GM12878 (cell line): Measurements from ENCODE around the gene MEOX1. TPM values are rescaled to one million over a fixed set of nuclear protein-coding genes. Genes with fewer than 3 reads are reported as not detected.
A peak's percentile ranks its signal among the peaks of the same experiment; 100 is the strongest.

Source experiments
- ATAC-seq: fragments of 200-7000 bp; cut with Tn5 transposase; 3 replicates; pipeline ENCODE4 v1.9.1; 2020; ENCODE audit warnings: mild to moderate bottlenecking, moderate library complexity
- BruUV-seq: library from RNA; stranded (reverse); fragments of 400-500 nt; replicated peaks from 2 replicates; lab custom pipeline; 2021; lab: Mats Ljungman, UMichigan
- CTCF ChIA-PET: fragments of 300-600 bp; sonication (Branson Sonifier 250); formaldehyde crosslinking; extraction: SDS; loops from one replicate; lab custom pipeline; 2021; ENCODE audit warnings: inconsistent platforms; lab: Yijun Ruan, JAX
- POLR2A ChIA-PET: fragments of 350-600 bp; formaldehyde crosslinking; extraction: SDS; loops from one replicate; lab custom pipeline; 2021; ENCODE audit warnings: inconsistent platforms; lab: Charles Lee
- RAD21 ChIA-PET: fragments of 300-600 bp; sonication (Branson Sonifier 250); formaldehyde crosslinking; loops from one replicate; lab custom pipeline; 2023; ENCODE audit warnings: antibody characterized with exemption; ENCODE audit not compliant: unreplicated experiment; lab: Charles Lee
- SMC1A ChIA-PET: fragments of 300-600 bp; sonication (Branson Sonifier 250); formaldehyde crosslinking; loops from one replicate; lab custom pipeline; 2023; ENCODE audit not compliant: unreplicated experiment, uncharacterized antibody; lab: Charles Lee
- DNase-seq: peaks from one replicate; pipeline ENCODE4 v3.0.0-alpha.2; 2011; ENCODE audit warnings: low read depth, low spot score
- FAIRE-seq: peaks from 3 replicates; lab custom pipeline; 2011; peaks lifted over from hg19 to GRCh38; lab: Jason Lieb, UNC
- H2AFZ ChIP-seq: 2 replicates; pipeline ENCODE4 v1.6.0; 2011; ENCODE audit warnings: low read depth, low read length, control low read depth; ENCODE audit not compliant: control insufficient read depth
- H3K27ac ChIP-seq: 2 replicates; pipeline ENCODE4 v1.5.1; 2011; ENCODE audit warnings: control low read depth; ENCODE audit not compliant: control insufficient read depth, insufficient read depth
- H3K27me3 ChIP-seq, 2 experiments: replicated peaks in 1 of 2; 2 replicates each; pipeline versions ENCODE4 v1.6.0 to v1.6.1; 2011; ENCODE audit warnings: low read length in 1 of 2; ENCODE audit not compliant: control insufficient read depth in 2 of 2, insufficient read depth in 2 of 2
- H3K36me3 ChIP-seq, 2 experiments: 2 replicates each; pipeline ENCODE4 v1.5.1; 2011; ENCODE audit warnings: low read length in 1 of 2; ENCODE audit not compliant: control insufficient read depth in 2 of 2, insufficient read depth in 2 of 2
- H3K4me1 ChIP-seq: 2 replicates; pipeline ENCODE4 v1.6.1; 2011; ENCODE audit warnings: mild to moderate bottlenecking, low read length, moderate library complexity, mixed read lengths; ENCODE audit not compliant: control insufficient read depth, insufficient read depth
- H3K4me2 ChIP-seq: 2 replicates; pipeline ENCODE4 v1.6.0; 2011; ENCODE audit warnings: control low read depth; ENCODE audit not compliant: control insufficient read depth, insufficient read depth
- H3K4me3 ChIP-seq: fragments of 200-600 bp; sonication (generic); 2 replicates; pipeline ENCODE4 v1.5.1; 2016
- H3K79me2 ChIP-seq: 2 replicates; pipeline ENCODE4 v1.6.0; 2011; ENCODE audit warnings: low read length; ENCODE audit not compliant: control insufficient read depth, insufficient read depth
- H3K9ac ChIP-seq: 2 replicates; pipeline ENCODE4 v1.8.0; 2011; ENCODE audit warnings: low read length, control low read depth, mixed read lengths; ENCODE audit not compliant: control insufficient read depth, insufficient read depth
- H3K9me3 ChIP-seq: replicated peaks from 3 replicates; pipeline ENCODE4 v1.5.1; 2011; ENCODE audit warnings: mild to moderate bottlenecking, low read length; ENCODE audit not compliant: control insufficient read depth, insufficient read depth
- H4K20me1 ChIP-seq: 2 replicates; pipeline ENCODE4 v1.6.0; 2011; ENCODE audit not compliant: control insufficient read depth, insufficient read depth
- CBFB ChIP-seq: IDR thresholded peaks from 2 replicates; pipeline ENCODE4 v1.6.1; 2016; ENCODE audit warnings: antibody characterized with exemption, low read depth
- CEBPZ ChIP-seq: fragments of 150-350 bp; IDR thresholded peaks from 2 replicates; pipeline ENCODE4 v1.6.1; 2016; ENCODE audit warnings: low read depth, low read length
- DPF2 ChIP-seq: fragments of 450-650 bp; IDR thresholded peaks from 2 replicates; pipeline ENCODE4 v1.6.1; 2017; ENCODE audit warnings: mild to moderate bottlenecking
- HDAC2 ChIP-seq: fragments of 200-600 bp; sonication (generic); IDR thresholded peaks from 2 replicates; pipeline ENCODE4 v1.6.1; 2017
- KDM1A ChIP-seq: fragments of 200-600 bp; sonication (generic); IDR thresholded peaks from 2 replicates; pipeline ENCODE4 v1.6.1; 2016; ENCODE audit warnings: borderline replicate concordance
- MLLT1 ChIP-seq: fragments of 450-650 bp; IDR thresholded peaks from 2 replicates; pipeline ENCODE4 v1.6.1; 2016; ENCODE audit warnings: mild to moderate bottlenecking
- MYB ChIP-seq: fragments of 150-350 bp; IDR thresholded peaks from 2 replicates; pipeline ENCODE4 v1.6.1; 2014; ENCODE audit warnings: mild to moderate bottlenecking, low read depth, low read length, borderline replicate concordance
- NFYB ChIP-seq: IDR thresholded peaks from 2 replicates; pipeline ENCODE4 v1.6.1; 2011; ENCODE audit warnings: low read depth, mild to moderate bottlenecking, low read length, improper control_type of control experiment, moderate library complexity; ENCODE audit not compliant: insufficient read depth
- NR2C2 ChIP-seq: IDR thresholded peaks from 2 replicates; pipeline ENCODE4 v1.6.1; 2011; ENCODE audit warnings: borderline replicate concordance, low read depth; ENCODE audit not compliant: control insufficient read depth, insufficient read length
- NRF1 ChIP-seq: conservative IDR thresholded peaks from 2 replicates; pipeline ENCODE4 v1.6.1; 2011; ENCODE audit warnings: mild to moderate bottlenecking, low read depth, low read length, improper control_type of control experiment
- POLR2A ChIP-seq: IDR thresholded peaks from 2 replicates; pipeline ENCODE4 v1.6.1; 2011; ENCODE audit warnings: low read depth, mild to moderate bottlenecking, low read length
- POLR2AphosphoS2 ChIP-seq: IDR thresholded peaks from 2 replicates; pipeline ENCODE4 v1.6.1; 2011; ENCODE audit warnings: low read depth, mild to moderate bottlenecking, low read length, improper control_type of control experiment, moderate library complexity
- POU2F2 ChIP-seq: IDR thresholded peaks from 3 replicates; pipeline ENCODE4 v1.6.1; 2011; ENCODE audit warnings: low read depth, mild to moderate bottlenecking, low read length, borderline replicate concordance
- PRDM15 ChIP-seq: fragments of 450-650 bp; formaldehyde crosslinking; IDR thresholded peaks from 2 replicates; pipeline ENCODE4 v1.4.0; 2020; ENCODE audit warnings: mild to moderate bottlenecking, moderate library complexity
- RUNX3 ChIP-seq: IDR thresholded peaks from 2 replicates; pipeline ENCODE4 v1.6.1; 2012; ENCODE audit warnings: low read length, inconsistent platforms
- SREBF1 ChIP-seq: IDR thresholded peaks from 2 replicates; pipeline ENCODE4 v1.6.1; 2012; ENCODE audit warnings: mild to moderate bottlenecking, low read length
- ZNF24 ChIP-seq: fragments of 450-650 bp; IDR thresholded peaks from 2 replicates; pipeline ENCODE4 v1.6.1; 2017; ENCODE audit warnings: antibody characterized with exemption, mild to moderate bottlenecking
- WGBS: methylation state at CpG from one replicate; pipeline ENCODE4 v1.1.6; 2016; ENCODE audit warnings: low lambda C conversion rate; ENCODE audit not compliant: insufficient replicate concordance, insufficient coverage; ENCODE audit errors: missing lambda C conversion rate; 5-methylcytosine and 5-hydroxymethylcytosine counted together
- in situ Hi-C: fragments of 300-500 bp; cut with MboI; formaldehyde crosslinking; loops from 9 replicates; pipeline ENCODE4 v1.14.3; 2018; ENCODE audit warnings: mixed read lengths
- intact Hi-C: fragments of 100-400 bp; cut with micrococcal nuclease; formaldehyde crosslinking; loops from one replicate; pipeline ENCODE4 v1.14.2; 2022; ENCODE audit not compliant: unreplicated experiment
- polyA plus RNA-seq, 11 experiments: library from polyadenylated mRNA; depleted of rRNA in 4 of 11; unstranded in 6 of 11; stranded (reverse) in 5 of 11; fragments of >200 nt; fragmentation: Nextera tagmentation in 4 of 11; fragmentation: Illumina TruSeq in 1 of 11; extraction: Ambion mirVana in 4 of 11; extraction: Trizol in 1 of 11; gene quantifications; 1 replicate in 1 of 11; 2 replicates in 10 of 11; pipeline versions ENCODE4 v1.2.1 to v1.2.3, GENCODE V29; 2011 to 2016; ENCODE audit warnings: inconsistent platforms in 2 of 11, missing spikeins in 2 of 11, low read depth in 1 of 11
- total RNA-seq, 4 experiments: library from RNA; depleted of rRNA in 3 of 4; stranded (reverse); fragments of >200 nt in 3 of 4; fragmentation: Illumina TruSeq in 1 of 4; extraction: Trizol in 1 of 4; gene quantifications; 2 replicates each; pipeline versions ENCODE4 v1.2.1 to v1.2.3, GENCODE V29; 2013 to 2021

Gene MEOX1
- total and polyA plus RNA-seq, 10 of the 15 experiments (the other 5 are each of a cell fraction or from before 2014, with no cell fraction given): 0.19 to 9.4 (median 0.46) TPM

- no peak for FAIRE-seq
- ATAC-seq: peak; percentile 12; the same call in 2 of the 3 replicates
- Histone ChIP-seq H3K27ac (peak overlapping the region; percentile 42; the same call in 1 of the 2 replicates), H2AFZ (peak overlapping the region; percentile 8; the same call in 1 of the 2 replicates), H3K4me1 (peaks cover 8% of the 10 kb centered on the region), H3K4me3 (peak overlapping the region; percentile 7; the same call in 1 of the 2 replicates), H3K79me2 (peaks cover 15% of the 10 kb centered on the region), H3K9me3 (no peaks in the 10 kb centered on the region), H3K36me3 (no peaks in the 10 kb centered on the region), H4K20me1 (no peaks in the 10 kb centered on the region), H3K4me2 (peak overlapping the region; percentile 35; the same call in 1 of the 2 replicates), H3K9ac (no peak overlapping the region), H3K27me3 (no peaks in the 10 kb centered on the region)
- ChIA-PET RAD21 (interaction anchor here (0.8 to 1.9 kb wide), 6 partner anchors 14 to 82 kb away, joined by 3 to 10 read pairs (median 4); no protein-coding TSS in a partner anchor), SMC1A (interaction anchor here (0.7 to 9.4 kb wide), 7 partner anchors 8 to 170 kb away, joined by 3 to 98 read pairs (median 3); no protein-coding TSS in a partner anchor), CTCF (interaction anchor here (0.8 to 5.5 kb wide), 6 partner anchors 16 to 79 kb away, joined by 3 to 55 read pairs (median 4); no protein-coding TSS in a partner anchor), POLR2A (interaction anchor here (1.3 kb wide), 1 partner anchor 18 kb away, joined by 3 read pairs; no protein-coding TSS in a partner anchor)
- 3% methylated on average over 5 of the region's 5 CpGs for WGBS
- DNase-seq: no peak
- in situ Hi-C loops (loop anchor here (25.0 kb wide), 1 partner anchor 443 kb away; the partner anchor contains the start of gene TMEM106A), intact Hi-C loops (no loop called here)
- no TSS peak for BruUV-seq
- no peak for TF ChIP-seq SREBF1
- TF ChIP-seq CBFB: no peak
- no peak for TF ChIP-seq KDM1A
- no peak for TF ChIP-seq MYB
- TF ChIP-seq MLLT1: no peak
- no peak for TF ChIP-seq POU2F2
- no peak for TF ChIP-seq PRDM15
- TF ChIP-seq POLR2A: no peak
- TF ChIP-seq ZNF24: no peak
- TF ChIP-seq HDAC2: no peak
- TF ChIP-seq NR2C2: no peak
- no peak for TF ChIP-seq NFYB
- no peak for TF ChIP-seq DPF2
- no peak for TF ChIP-seq CEBPZ
- TF ChIP-seq POLR2AphosphoS2: no peak
- no peak for TF ChIP-seq RUNX3
- TF ChIP-seq NRF1: no peak
These were observed 5.9 kb downstream of the MEOX1 start for GRCh38 chr17:43655693-43656255.
